ENCODE measurements around the gene EPHB2.

The EPHB2 gene

DNA sequence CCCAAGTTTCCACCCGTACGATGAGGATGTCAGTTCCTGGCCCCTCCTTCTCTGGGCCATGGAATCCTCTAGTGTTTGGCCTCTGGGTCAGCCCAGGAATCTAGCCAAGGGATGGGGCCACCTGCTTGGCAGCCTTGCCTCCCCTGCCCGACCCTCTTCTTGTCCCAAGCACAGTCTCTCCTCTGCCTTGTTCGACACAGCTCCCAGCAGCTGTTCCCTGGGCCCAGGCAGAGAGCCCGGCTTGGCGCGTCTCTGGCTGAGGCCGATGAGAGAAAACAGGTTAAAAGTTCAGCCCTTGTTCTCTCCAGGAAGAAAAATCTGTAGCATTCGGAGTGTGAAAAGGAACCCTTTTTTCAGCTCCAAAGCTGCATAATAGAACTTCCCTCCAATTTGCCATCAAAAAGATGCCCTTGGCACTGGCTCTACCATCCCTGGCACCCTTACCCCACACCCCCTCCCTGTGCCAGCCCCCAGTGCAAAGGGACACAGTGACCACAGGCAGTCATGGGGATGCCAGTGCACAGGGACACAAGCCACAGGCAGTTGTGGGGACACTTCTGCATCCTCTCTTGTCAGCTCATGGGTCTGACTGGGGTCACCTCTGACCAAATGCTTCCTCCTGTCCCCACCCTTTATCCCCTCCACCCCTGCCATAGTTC is 68.4 kb downstream of the EPHB2 start:
- DNase-seq (ENCODE audit: low read depth, low spot score) = no peak

GRCh38 chr1:22780696-22781095 is 70.1 kb downstream of the EPHB2 start:
- no peak for DNase-seq (ENCODE audit: low read depth, low spot score)

DNA sequence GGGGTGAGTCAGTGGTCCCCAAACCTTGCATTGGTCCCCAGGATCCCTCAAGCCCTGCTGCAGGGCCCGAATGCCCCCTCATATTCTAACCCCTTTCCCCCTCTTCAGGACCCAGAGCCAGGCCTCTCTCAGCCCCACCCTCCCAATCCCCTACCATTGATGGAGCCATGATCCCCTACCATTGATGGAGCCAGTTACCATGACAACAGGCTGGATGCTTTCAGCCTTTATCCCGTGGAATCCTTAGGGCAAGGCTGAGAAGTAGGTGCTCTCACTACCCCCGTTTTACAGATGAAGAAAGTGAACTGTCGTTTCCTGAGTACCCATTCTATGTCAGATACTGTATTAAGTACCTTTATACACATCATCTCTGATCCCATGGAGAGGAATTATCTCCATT is 70.8 kb downstream of the EPHB2 start:
- DNase-seq (ENCODE audit: low read depth, low spot score) = no peak

DNA sequence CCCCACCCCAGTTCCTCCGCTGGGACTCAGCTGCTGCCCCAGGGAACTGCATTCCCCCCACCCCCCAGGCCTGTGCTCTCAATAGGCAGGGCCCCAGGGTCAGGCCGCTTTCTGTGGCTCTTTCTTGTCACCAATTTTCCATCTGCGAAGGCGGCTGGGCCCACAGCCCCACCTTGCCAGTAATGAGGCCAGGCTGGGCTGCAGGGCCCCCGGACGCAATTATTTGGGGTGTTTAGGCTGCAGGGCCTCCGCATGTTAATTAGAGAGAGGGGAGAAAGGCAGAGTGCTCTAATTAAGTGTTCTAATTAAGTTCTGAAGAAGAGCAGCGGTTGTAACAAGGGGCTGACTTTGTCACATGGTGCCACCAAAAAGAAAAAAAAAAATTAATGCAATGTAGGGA is 71.8 kb downstream of the EPHB2 start:
- no peak for DNase-seq (ENCODE audit: low read depth, low spot score)

- DNase-seq (ENCODE audit: low read depth, low spot score) = no peak
Observed at GRCh38 chr1:22784317-22784716, 73.7 kb downstream of the EPHB2 start.

DNA sequence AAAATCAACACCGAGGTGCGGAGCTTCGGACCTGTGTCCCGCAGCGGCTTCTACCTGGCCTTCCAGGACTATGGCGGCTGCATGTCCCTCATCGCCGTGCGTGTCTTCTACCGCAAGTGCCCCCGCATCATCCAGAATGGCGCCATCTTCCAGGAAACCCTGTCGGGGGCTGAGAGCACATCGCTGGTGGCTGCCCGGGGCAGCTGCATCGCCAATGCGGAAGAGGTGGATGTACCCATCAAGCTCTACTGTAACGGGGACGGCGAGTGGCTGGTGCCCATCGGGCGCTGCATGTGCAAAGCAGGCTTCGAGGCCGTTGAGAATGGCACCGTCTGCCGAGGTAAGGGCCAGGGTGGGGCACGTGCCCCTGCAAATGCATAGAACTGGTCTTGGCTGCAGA is 74.1 kb downstream of the EPHB2 start:
- no peak for DNase-seq (ENCODE audit: low read depth, low spot score)

DNA sequence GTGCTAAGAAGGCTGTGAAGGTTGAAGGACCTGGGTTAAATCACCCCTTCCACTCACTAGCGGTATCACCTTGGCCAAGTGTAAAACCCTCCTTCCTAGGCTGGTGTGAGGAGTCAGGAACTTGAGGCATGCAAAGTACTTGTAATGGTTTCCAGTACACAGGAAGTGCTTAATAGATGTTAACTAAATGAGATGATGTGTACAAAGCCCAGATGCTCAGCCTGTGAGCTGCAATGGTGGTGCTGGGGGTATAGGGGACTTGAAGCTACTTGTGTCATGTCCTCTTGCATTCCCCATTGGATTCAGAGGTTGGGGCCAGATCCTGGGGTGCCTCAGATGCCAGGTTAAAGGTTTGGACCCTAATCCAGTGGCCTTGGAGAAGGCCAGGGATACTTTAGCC is 75.5 kb downstream of the EPHB2 start:
- no peak for DNase-seq (ENCODE audit: low read depth, low spot score)

GRCh38 chr1:22786719-22787489 is 76.3 kb downstream of the EPHB2 start:
- no peak for DNase-seq (ENCODE audit: low read depth, low spot score)

DNA sequence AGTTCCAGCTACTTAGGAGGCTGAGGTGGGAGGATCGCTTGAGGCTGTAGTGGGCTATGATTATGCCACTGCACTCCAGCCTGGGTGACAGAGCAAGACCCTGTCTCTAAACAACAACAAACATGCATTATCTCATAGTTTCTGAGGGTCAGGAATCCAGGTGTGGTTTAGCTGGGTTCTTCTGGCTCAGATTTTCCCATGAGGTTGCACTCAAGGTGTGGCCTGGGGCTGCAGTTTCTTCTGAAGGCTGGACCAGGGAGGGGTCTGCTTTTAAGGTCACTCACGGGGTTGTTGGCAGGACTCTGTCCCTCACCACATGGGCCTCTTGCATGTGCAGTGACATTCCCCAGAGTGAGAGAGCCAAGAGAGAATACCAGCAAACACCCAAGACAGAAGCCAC is 77.0 kb downstream of the EPHB2 start:
- DNase-seq (ENCODE audit: low read depth, low spot score) = no peak

DNA sequence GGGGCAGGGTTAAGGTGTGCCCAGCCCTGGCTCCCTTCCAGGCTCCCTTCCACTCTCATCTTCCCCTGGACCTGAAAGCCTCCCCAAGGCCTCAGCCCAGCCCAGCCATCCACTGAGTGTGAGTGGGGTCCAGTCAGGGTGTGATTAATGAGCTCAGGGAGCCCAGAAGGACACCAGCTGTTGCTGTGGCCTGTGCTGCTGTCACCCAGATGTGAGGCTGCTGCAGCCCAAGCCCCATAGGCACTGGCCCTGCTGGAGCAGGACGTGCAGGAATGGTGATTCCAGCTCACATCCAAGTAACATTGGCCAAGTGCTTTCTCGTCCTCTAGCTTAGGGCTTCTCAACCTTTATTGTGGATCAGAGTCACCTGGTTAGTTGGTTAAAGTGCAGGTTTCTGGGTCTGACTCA is 77.6 kb downstream of the EPHB2 start:
- no peak for DNase-seq (ENCODE audit: low read depth, low spot score)

DNA sequence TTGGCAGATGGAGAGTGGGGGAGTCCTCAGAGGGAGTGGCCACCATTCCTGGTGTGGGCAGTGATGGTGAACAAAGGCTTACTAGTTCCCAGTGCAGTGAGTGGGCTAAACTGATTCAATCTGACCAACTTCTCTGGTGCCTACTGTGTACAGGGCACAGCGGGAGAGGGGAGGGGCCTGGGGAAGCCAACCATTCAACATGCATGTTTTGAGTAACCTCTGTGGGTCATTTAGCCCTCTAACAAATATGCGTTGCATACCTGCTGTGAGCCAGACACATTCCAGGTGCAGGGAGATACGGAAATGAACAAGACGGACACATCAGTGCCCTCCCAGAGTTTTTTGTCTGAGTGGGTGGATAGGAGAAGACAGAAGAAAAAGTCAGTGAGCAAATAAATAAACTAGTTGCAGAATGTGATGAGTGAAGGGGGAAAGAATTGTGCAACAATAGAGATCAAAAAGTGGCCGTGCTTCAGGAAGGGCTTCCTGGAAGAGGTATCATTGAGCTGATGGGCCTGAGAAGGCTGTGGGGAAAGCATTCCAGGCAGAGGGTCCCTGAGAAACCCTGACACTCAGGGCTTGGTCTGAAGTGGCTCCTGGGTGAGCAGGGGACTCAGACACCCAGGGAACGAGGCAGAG is 78.8 kb downstream of the EPHB2 start:
- DNase-seq (ENCODE audit: low read depth, low spot score) = no peak

DNA sequence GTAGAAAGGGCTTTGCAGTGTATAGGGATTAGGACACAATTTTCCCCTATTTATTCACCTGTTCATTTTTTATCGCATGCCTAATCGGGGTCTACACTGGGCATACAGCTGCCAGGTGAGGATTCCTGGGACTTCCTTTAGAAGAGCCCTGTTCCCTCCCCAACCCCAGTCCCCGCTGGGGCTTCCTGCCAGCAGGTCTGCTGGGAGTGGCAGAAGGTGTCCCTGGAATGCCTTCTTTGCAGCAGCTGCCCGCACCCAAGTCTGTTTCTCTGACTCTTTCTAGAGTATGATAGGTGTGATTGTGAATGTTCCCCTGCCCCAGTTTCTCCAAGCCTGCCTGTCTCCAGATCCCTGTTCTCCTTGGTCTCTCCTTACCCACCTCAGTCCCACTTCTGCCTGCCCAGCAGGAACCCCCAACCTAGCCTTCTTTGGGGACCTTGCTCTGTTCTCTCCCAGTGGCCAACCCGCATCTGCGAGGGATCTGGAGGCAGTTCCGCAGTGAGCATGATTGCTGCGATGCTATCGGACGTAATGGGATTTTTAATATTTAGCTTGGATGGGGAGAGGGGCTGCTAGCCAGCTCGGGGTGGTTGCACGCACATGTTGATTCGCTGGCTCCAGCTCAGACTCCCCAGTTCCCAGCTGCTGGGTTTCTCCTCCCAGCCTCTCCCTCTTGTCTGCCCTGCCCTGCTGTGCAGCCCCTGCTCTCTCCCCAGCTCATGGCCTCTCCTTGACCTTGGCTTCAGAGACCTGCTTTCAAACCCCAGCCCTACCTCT is 79.8 kb downstream of the EPHB2 start:
- no peak for DNase-seq (ENCODE audit: low read depth, low spot score)

- DNase-seq (ENCODE audit: low read depth, low spot score) = no peak
Observed at GRCh38 chr1:22791831-22792347, 81.2 kb downstream of the EPHB2 start.

GRCh38 chr1:22792396-22793160 is 81.9 kb downstream of the EPHB2 start:
- DNase-seq (ENCODE audit: low read depth, low spot score) = no peak

DNA sequence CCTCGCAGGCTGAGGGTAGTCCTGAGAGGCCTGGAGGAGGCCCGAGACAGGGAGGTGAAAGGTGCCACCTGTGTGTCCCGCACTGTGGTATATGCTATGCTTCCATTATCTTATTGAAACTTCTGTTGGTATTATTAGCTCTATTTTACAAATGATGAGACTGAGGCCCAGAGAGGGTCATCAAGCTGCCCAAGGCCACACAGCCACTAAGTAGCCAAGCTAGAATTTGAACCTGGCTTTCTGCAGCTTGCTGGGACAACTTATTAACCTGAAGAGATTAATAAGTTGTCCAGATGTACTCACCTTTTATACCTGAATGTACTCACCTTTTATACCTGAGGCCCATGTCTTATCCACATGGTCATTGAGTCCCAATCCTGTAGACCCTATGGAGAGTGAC is 83.0 kb downstream of the EPHB2 start:
- no peak for DNase-seq (ENCODE audit: low read depth, low spot score)

DNA sequence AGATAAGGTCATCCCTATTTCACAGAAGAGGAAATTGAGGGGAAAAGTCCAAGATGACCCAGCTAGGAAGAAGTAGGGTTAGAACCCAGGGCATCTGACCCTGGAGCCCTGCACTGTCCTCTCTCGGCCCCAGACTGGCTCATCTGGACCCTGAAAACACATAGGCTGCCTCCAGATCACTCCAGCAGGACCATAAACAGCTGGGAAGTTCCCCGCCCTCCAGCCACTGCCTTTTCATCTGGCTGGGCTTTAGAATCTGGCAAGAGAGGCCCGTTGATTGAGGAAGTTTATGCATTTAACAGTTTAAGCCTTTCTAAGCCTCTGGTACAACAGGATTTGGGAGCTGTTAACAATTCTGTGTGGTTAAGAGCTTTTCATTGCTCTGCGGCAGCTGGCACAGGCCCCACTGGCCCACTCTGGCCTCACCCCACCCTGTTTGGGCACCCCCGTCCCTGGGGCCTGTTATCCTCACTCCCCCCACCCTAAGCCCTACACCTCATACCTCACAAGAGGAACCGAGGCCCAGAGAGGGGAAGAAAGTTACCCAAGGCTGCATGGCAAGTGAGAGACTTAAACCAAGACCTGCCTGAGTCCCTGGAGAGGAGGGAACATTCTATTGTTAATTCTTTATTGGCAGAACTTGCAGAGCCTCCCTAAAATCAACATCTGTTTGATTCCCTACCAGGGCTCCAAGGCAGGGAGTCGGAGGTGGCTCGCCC is 84.2 kb downstream of the EPHB2 start:
- no peak for DNase-seq (ENCODE audit: low read depth, low spot score)

DNA sequence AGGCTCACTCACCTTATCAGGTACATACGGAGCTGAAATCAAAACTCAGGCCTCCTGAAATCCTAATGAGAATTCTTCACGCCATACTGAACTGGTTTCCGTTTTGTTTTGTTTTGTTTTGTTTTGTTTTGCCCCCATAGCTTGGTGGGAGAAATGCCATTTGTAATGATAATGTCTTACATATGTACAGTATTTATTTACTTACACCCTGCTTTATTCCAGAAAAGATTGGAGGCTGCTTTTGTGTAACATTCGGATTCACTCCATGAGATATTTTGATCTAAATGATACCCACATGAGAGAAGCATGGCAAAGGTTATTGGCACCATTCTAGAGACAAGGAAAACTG is 84.7 kb downstream of the EPHB2 start:
- no peak for DNase-seq (ENCODE audit: low read depth, low spot score)

DNA sequence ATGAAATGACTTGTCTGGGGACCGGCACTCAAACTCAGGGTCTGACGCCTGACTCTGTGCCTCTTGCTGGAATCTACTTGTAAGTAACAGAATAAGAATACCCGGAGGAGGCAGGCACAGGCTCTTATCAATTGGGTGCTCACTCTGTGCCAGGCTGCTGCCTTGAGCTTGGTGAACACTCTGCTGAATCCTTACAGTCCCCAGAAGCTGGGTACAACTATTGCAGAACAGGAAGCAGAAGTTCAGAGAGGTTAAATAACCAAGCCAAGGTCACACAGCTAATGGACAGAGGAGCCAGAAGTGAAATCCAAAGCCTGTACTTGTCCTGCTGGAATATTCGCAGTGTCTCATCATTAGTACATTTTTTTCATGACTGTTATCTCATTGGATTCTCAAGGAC is 86.0 kb downstream of the EPHB2 start:
- DNase-seq (ENCODE audit: low read depth, low spot score) = no peak

GRCh38 chr1:22798083-22798482 is 87.4 kb downstream of the EPHB2 start:
- DNase-seq (ENCODE audit: low read depth, low spot score) = no peak

- DNase-seq (ENCODE audit: low read depth, low spot score) = no peak
Observed at GRCh38 chr1:22799971-22800370, 89.3 kb downstream of the EPHB2 start.

DNA sequence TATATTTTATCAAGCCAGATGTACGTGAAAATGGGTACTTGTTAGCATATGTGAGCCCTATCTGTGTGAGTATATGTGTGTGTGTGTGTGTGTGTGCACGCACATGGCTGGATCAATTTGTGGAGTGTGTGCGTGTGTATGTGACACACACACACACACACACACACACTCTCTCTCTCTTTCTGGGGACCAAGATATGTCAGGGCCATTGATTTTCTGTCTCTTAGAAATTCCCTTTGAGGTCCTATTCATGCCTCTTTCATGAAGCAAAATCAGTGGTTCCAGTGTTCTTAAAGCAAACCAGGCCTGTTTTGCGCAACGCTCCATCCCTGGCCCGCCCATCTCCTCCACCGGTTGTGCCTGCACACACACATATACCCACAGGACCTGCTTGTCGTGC is 90.0 kb downstream of the EPHB2 start:
- DNase-seq (ENCODE audit: low read depth, low spot score) = no peak
